Stomach smooth muscle (tissue), 2 donors: ENCODE results near the gene MSI2.

Experiments
- H3K27ac ChIP-seq: one replicate; pipeline ENCODE4 v1.7.0; 2013; ENCODE audit warnings: mild to moderate bottlenecking, low read length, inconsistent platforms
- H3K27me3 ChIP-seq, 2 donors: one replicate each; pipeline ENCODE4 v1.7.0; 2013; ENCODE audit warnings: low read length in 2 of 2; ENCODE audit not compliant: insufficient read depth in 2 of 2, control insufficient read depth in 1 of 2
- H3K36me3 ChIP-seq, 2 donors: one replicate each; pipeline ENCODE4 v1.7.0; 2013; ENCODE audit warnings: low read length in 2 of 2; ENCODE audit not compliant: control insufficient read depth in 2 of 2, insufficient read depth in 2 of 2
- H3K4me1 ChIP-seq: one replicate; pipeline ENCODE4 v1.7.0; 2013; ENCODE audit warnings: low read length; ENCODE audit not compliant: control insufficient read depth, insufficient read depth
- H3K4me3 ChIP-seq, 2 donors: one replicate each; pipeline ENCODE4 v1.7.0; 2013; ENCODE audit warnings: low read length in 2 of 2
- H3K9ac ChIP-seq, 2 donors: one replicate each; pipeline ENCODE4 v1.7.0; 2013; ENCODE audit warnings: low read length in 2 of 2, mild to moderate bottlenecking in 1 of 2
- H3K9me3 ChIP-seq, 2 donors: one replicate each; pipeline ENCODE4 v1.7.0; 2013; ENCODE audit warnings: low read length in 2 of 2; ENCODE audit not compliant: control insufficient read depth in 2 of 2
- donor health status: healthy.
- donor health status: Pancreatic carcinoma.

Gene MSI2

DNA sequence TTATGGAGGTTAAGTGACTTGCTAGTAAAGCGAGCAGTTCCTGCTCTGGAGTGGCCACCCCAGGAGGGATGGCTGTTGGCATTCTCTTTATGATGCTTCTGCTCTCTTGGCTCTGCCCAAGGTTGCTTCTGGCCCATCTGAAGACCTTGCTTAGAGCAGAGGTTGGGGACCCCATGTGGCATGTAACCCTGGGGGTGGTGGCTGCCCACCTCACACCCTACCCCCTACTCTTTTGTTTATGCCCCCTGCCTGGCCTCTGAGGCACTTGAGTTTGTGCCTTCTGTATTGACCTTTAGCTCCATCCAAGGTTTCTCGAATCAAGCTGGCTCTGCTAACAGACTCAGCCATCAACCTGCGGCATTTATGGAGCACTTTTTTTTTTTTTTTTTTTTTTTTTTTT lies 214.6 kb downstream of the MSI2 start:
- no peak overlapping the region for H3K9ac ChIP-seq
- no peaks in the 10 kb centered on the region for H3K9me3 ChIP-seq
- H3K27ac ChIP-seq: no peak overlapping the region
- no peaks in the 10 kb centered on the region for H3K36me3 ChIP-seq
- H3K4me3 ChIP-seq: no peak overlapping the region
- H3K4me1 ChIP-seq: peaks cover 3% of the 10 kb centered on the region
- no peaks in the 10 kb centered on the region for H3K27me3 ChIP-seq

- Histone ChIP-seq H3K36me3 (no peaks in the 10 kb centered on the region), H3K4me1 (peaks cover 3% of the 10 kb centered on the region), H3K9me3 (no peaks in the 10 kb centered on the region), H3K27ac (no peak overlapping the region), H3K4me3 (no peak overlapping the region), H3K9ac (no peak overlapping the region), H3K27me3 (no peaks in the 10 kb centered on the region)
Observed at GRCh38 chr17:57471868-57472368, 215.6 kb downstream of the MSI2 start.

- H3K9ac ChIP-seq: no peak overlapping the region
Observed at GRCh38 chr17:57475796-57476195, 219.5 kb downstream of the MSI2 start.

DNA sequence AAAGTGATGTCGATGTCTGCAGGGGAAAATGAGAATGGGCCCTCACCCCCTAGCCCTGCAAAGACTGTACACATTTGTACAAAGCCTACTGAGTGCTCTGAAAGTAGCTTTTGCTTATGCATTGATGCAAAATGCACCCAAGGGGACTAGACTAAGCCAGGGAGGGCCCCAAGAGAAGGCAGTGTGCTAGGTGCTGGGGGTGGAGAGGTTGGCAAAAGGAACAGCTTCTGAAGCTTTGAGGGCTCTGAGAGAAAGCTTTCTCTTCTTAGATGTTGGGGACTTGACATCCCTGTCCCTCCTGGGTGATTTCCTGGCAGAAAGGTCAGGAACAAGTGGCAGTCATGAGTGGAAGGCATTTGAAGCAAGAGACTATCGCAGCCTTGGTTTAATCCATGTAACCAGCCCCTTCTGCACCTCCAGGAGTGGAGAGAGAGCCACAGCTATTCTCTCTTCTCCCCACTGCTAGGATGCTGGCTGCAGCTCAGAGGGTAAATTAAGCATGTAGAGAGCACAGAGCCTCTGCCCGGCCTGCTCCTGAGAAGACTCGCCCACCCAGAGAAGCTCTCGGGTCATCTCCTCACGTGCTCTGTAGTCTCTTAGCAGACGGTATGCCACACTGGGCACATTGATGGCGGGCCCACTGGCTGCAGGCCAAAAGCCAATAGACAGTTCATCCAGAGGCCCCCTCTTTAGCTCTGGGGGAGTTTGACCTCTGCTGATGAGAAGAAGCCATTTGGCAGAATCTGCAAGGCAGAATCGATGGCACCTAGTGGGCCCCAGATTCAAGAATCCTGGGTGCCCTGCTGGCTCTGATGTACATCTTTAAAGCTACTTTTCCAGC lies 221.4 kb downstream of the MSI2 start:
- H3K9ac ChIP-seq: no peak overlapping the region
- H3K27ac ChIP-seq: no peak overlapping the region
- H3K27me3 ChIP-seq: no peaks in the 10 kb centered on the region
- no peak overlapping the region for H3K4me3 ChIP-seq
- H3K9me3 ChIP-seq: no peaks in the 10 kb centered on the region
- peaks cover 16% of the 10 kb centered on the region for H3K4me1 ChIP-seq
- no peaks in the 10 kb centered on the region for H3K36me3 ChIP-seq

More at GRCh38 chr17:57475796-57476195, 219.5 kb downstream of the MSI2 start:
- Histone ChIP-seq H3K27ac (no peak overlapping the region), H3K4me3 (no peak overlapping the region), H3K9me3 (no peaks in the 10 kb centered on the region), H3K4me1 (peaks cover 15% of the 10 kb centered on the region), H3K36me3 (no peaks in the 10 kb centered on the region), H3K27me3 (no peaks in the 10 kb centered on the region)

DNA sequence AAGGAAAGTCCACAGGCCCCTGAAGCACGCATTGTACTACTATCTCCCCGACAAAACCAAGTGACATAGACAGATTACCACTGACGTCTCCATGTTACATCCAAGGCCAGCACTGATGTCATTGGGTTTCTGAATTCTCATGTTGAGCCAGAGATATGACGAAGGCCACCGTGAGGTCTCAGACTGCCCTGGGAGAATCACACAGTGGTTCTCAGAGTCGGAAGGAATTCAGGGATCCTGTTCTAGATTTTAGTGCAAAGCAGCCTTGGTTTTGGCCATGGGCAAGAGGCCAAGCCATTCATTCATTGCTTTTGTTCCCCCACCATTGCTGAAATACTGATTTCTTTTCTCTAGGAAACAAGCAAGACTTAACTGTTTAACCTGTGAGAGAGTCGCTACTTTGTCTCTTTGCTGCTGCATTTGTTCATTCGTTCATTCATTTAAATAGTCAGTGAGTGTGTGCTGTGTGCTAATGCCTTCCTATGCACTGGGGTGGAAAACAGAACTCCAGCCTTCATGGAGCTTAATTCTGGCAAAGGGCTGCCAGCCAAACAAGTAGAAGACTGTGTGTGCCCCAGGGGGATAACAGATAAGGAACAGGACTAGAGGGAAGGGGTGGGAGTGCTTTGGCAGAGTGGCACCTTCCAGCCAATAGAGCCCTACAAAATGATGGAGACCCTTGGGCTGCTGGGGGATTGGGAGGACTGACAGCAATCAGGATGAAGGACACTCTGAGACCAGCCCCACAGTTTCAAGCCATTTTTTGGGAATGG lies 222.3 kb downstream of the MSI2 start:
- Histone ChIP-seq H3K36me3 (no peaks in the 10 kb centered on the region), H3K4me3 (no peak overlapping the region), H3K4me1 (peaks cover 15% of the 10 kb centered on the region), H3K9ac (no peak overlapping the region), H3K9me3 (no peaks in the 10 kb centered on the region), H3K27me3 (no peaks in the 10 kb centered on the region), H3K27ac (no peak overlapping the region)

DNA sequence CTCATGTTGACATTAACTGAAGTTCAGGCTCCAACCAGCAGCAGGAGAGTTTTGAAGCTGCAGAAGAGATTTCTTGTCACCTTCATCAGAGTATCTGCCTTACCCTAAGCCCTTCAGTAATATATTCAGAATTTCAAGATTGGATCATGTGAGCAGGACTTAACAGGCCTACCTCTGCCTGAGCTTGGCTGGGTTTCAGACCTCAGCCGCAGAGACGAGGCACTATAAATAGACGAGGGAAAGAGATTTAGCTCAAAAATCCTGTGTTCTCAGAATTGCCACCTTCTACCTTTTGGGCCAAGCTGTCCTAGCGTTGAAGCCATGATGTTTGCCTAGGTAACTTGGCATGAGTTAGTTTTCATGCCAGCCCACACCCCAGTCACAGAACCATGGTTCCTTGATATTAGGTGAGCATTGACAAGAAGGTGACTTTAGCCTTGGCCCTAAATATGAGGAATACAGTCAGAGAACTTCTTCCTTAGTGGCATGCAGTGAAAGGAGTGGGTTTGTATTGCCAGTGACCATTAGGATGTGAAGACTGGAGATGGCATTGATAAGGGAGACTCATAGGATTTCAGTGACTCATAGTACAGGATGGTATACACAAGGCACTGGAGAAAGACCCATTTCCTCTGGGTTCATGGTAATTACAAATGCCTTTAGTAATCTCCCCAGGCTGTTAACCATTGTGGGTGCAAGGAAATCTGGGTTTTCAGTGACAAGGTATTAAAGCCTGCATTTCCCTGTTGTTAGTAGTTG lies 224.3 kb downstream of the MSI2 start:
- Histone ChIP-seq H3K9ac (no peak overlapping the region), H3K4me3 (no peak overlapping the region), H3K9me3 (no peaks in the 10 kb centered on the region), H3K27me3 (no peaks in the 10 kb centered on the region), H3K4me1 (peaks cover 18% of the 10 kb centered on the region), H3K27ac (peak overlapping the region; percentile 49), H3K36me3 (no peaks in the 10 kb centered on the region)

DNA sequence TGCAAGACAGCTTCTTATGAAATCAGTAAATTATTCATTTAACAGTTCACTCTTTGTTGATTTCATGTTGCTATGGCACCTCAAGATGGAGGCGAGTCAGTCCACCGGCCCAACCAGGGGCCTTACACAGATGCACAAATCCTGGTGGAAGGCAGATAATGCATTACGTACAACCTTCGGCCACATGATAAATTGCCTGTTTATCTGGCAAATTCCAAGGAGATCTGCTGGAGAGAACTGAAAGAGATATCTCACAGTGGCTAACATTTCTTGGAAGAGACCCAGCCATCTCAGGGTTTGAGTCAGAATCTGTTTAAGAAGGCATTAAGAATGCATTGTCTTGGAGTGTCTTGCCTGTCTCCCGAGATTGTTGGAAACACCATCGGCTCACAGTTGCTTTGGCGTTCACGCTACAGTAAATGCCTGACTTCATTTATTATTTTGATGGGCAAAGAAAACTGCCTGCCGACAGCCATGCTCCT lies 225.6 kb downstream of the MSI2 start:
- Histone ChIP-seq H3K27ac (no peak overlapping the region), H3K4me3 (peak overlapping the region in 1 of 2 donors; percentile 12), H3K9me3 (no peaks in the 10 kb centered on the region), H3K27me3 (no peaks in the 10 kb centered on the region), H3K9ac (no peak overlapping the region), H3K4me1 (peaks cover 23% of the 10 kb centered on the region), H3K36me3 (no peaks in the 10 kb centered on the region)

- no peaks in the 10 kb centered on the region for H3K27me3 ChIP-seq
- H3K27ac ChIP-seq: no peak overlapping the region
- peaks cover 23% of the 10 kb centered on the region for H3K4me1 ChIP-seq
- no peaks in the 10 kb centered on the region for H3K9me3 ChIP-seq
- H3K4me3 ChIP-seq: no peak overlapping the region
- no peak overlapping the region for H3K9ac ChIP-seq
- no peaks in the 10 kb centered on the region for H3K36me3 ChIP-seq
Observed at GRCh38 chr17:57482657-57483056, 226.3 kb downstream of the MSI2 start.

- Histone ChIP-seq H3K27ac (no peak overlapping the region), H3K36me3 (no peaks in the 10 kb centered on the region), H3K4me1 (peaks cover 20% of the 10 kb centered on the region), H3K4me3 (no peak overlapping the region), H3K9ac (no peak overlapping the region), H3K27me3 (no peaks in the 10 kb centered on the region), H3K9me3 (no peaks in the 10 kb centered on the region)
Observed at GRCh38 chr17:57484081-57484666, 227.9 kb downstream of the MSI2 start.
